LNCaP clone FGC (cell line): ENCODE data around the gene TEAD1.

Experiments used
- DNase-seq: peaks from one replicate; pipeline ENCODE4 v3.0.0-alpha.2; 2011; ENCODE audit warnings: low read depth
- H3K4me3 ChIP-seq: 2 replicates; pipeline ENCODE4 v1.5.1; 2011; ENCODE audit warnings: mild to moderate bottlenecking, low read depth, low read length, control low read depth
- TF ChIP-seq, protein P1 (sequence below): IDR thresholded peaks from 2 replicates; pipeline ENCODE4 v1.5.1; 2012; ENCODE audit warnings: mild to moderate bottlenecking; ENCODE audit not compliant: control insufficient read depth, insufficient read depth; ENCODE audit errors: extremely low read depth

The TEAD1 gene

DNA sequence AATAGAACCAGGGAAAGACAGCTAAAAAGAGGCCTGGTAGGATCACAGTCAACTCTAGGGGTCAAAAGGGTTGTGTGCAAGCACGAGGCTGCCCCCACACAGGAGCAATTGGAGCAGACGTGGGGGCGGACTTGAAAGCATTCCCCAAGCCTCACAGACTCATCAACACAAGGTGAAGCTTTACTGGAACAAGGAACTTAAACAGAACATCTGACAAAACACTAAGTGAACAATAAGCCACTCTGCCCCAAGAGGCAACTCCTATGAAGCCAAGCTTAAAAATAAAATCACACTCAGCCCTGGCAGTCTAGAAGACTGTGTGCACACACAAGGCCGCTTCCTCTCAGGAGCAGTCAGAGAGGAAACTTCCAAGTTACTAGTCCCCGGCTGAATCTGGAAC, 32.2 kb upstream of the TEAD1 start:
- TF ChIP-seq, protein P1, sequence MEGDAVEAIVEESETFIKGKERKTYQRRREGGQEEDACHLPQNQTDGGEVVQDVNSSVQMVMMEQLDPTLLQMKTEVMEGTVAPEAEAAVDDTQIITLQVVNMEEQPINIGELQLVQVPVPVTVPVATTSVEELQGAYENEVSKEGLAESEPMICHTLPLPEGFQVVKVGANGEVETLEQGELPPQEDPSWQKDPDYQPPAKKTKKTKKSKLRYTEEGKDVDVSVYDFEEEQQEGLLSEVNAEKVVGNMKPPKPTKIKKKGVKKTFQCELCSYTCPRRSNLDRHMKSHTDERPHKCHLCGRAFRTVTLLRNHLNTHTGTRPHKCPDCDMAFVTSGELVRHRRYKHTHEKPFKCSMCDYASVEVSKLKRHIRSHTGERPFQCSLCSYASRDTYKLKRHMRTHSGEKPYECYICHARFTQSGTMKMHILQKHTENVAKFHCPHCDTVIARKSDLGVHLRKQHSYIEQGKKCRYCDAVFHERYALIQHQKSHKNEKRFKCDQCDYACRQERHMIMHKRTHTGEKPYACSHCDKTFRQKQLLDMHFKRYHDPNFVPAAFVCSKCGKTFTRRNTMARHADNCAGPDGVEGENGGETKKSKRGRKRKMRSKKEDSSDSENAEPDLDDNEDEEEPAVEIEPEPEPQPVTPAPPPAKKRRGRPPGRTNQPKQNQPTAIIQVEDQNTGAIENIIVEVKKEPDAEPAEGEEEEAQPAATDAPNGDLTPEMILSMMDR: no peak

DNA sequence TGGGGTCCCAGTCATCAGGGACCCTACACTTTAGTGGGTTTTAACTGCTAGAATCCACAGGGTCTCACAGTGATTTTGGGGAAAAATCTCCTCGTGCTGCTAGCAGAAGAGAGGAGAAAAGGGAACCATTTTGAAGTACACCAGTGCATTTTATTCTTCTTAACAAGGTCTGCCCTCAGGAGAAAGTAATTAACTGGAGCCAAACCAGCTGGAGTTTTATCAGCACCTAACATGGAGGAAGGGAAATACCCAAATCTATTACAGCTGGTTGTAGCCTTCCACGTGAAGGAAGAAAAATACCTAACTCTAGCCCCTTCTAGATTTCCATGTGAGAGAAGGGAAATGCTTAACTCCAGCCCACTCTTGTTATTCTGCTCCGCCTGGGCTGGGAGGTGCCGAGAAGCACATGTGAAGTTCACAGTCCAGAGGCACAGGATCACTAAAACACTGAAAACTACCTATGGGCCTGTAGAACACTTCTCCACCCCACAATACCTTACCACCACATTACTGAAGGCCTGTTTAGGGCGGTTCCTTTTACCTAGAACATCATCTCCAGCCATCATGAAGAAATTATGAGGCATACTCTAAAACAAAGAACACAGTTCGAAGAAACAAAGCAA, 31.3 kb upstream of the TEAD1 start:
- no peak overlapping the region for H3K4me3 ChIP-seq
- TF ChIP-seq, protein P1: no peak
- no peak for DNase-seq

More for the DNA sequence above, 32.2 kb upstream of the TEAD1 start:
- H3K4me3 ChIP-seq: no peak overlapping the region
- no peak for DNase-seq

DNA sequence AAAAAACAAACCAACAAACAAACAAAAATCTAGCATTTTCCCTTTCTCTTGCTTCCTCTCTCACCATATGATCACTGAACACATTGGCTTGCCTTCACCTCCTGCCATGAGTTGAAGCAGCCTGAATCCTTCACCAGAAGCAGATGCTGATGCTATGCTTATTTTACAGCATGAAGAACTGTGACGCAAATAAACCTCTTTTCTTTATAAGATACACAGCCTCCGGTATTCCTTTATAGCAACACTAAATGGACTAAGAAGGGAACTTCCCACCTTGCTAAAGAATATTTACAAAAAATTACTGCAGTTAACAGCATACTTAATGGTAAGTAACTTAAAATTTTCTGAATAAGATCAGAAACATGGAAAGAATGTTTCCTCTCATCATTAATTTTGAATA, 27.7 kb upstream of the TEAD1 start:
- TF ChIP-seq, protein P1: no peak
- no peak for DNase-seq
- H3K4me3 ChIP-seq: no peak overlapping the region

DNA sequence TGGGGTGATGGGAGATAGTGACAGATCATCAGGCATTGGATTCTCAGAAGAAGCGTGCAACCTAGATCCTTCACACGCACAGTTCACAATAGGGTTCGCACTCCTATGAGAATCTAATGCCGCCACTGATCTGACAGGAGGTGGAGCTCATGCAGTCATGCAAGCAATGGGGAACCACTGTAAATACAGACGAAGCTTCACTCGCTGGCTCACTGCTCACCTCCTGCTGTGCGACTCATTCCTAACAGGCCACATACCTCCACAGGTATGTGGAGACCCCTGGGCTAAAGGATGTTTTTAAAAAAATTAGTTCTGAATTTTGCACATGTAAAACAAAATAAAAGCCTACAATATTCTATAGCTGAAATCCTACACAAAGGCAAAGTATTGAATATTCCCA, 20.5 kb upstream of the TEAD1 start:
- no peak for DNase-seq
- no peak overlapping the region for H3K4me3 ChIP-seq
- TF ChIP-seq, protein P1: no peak

DNA sequence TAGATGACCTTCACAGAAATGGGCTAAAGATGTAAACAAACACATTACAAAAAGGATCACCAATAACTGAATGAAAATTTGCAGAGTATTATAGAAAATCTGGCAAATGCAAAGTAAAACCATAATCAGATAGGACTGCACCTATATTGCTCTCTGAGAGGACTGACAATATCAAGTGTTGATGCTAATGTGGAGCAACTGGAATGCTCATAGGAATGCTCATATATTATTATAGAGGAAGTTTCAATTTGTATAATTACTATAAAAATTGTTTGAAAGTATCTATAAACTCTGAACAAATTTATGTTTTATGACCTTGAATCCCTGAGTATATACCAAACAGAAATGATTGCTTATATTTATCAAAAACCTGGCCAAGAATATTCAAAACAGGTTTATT, 18.4 kb upstream of the TEAD1 start:
- no peak for DNase-seq
- H3K4me3 ChIP-seq: no peak overlapping the region
- TF ChIP-seq, protein P1: no peak

DNA sequence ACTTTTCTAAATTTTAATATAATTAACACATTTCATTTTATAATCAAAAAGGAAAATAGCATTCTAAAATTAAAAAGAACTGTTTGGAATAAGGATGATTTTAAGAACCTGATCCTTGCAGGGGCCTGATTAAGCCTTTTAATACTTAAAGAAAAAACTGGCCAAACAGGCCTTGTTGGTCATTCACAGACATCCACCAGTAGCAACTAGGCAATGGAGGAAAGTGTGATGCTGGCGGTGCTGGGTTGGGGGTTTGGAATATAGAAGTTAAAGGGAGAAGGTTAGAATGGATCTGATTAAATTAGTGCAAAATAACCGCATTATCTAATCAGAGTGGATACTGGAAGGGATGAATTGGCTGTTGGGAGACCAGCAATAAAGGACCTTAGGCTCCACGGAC, 16.9 kb upstream of the TEAD1 start:
- TF ChIP-seq, protein P1: no peak
- DNase-seq: no peak
- H3K4me3 ChIP-seq: no peak overlapping the region

DNA sequence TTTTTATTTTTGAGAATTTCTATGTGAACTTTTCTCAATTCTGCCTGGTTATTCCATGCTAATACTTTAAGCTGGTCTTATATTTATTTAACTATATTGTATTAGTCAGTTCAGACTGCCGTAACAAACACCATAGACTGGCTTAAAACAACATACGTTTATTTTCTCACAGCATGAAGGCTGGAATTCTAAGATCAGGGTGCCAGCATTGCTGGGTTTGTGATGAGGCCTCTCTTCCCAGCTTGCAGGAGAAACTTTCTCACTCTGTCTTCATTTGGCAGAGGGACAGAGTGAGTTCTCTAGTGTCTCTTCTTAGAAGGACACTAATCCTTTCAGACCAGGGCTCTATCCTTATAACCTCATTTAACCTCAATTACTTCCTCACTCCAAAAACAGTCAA, 16.2 kb upstream of the TEAD1 start:
- TF ChIP-seq, protein P1: no peak
- no peak for DNase-seq
- no peak overlapping the region for H3K4me3 ChIP-seq
